GM18867 (cell line): Measurements from ENCODE around the gene FAM81A.

ENCODE experiments used
- ATAC-seq: cut with Tn5 transposase; IDR thresholded peaks from one replicate; pipeline ENCODE4 v1.9.1; 2021; ENCODE audit warnings: mild to moderate bottlenecking, moderate library complexity; ENCODE audit not compliant: unreplicated experiment

Gene FAM81A

GRCh38 chr15:59537403-59537802 lies 99.4 kb downstream of the FAM81A start:
- ATAC-seq, result no peak

- ATAC-seq, result no peak
Measured at GRCh38 chr15:59538494-59538893, 100.5 kb downstream of the FAM81A start.

GRCh38 chr15:59539799-59540198 lies 101.8 kb downstream of the FAM81A start:
- no peak for ATAC-seq

GRCh38 chr15:59540654-59541053 lies 102.7 kb downstream of the FAM81A start:
- ATAC-seq, result no peak

- ATAC-seq, result no peak
Measured at GRCh38 chr15:59541750-59542149, 103.8 kb downstream of the FAM81A start.

- ATAC-seq, result peak; percentile 68
Measured at GRCh38 chr15:59543721-59544547, 105.9 kb downstream of the FAM81A start.

GRCh38 chr15:59545573-59545972 lies 107.6 kb downstream of the FAM81A start:
- no peak for ATAC-seq

- no peak for ATAC-seq
Measured at GRCh38 chr15:59548501-59549226, 110.7 kb downstream of the FAM81A start.

GRCh38 chr15:59549301-59550185 lies 111.6 kb downstream of the FAM81A start:
- ATAC-seq, result no peak

GRCh38 chr15:59550530-59550929 lies 112.5 kb downstream of the FAM81A start:
- no peak for ATAC-seq

- no peak for ATAC-seq
Measured at GRCh38 chr15:59550956-59551355, 113.0 kb downstream of the FAM81A start.

GRCh38 chr15:59553879-59554735 lies 116.1 kb downstream of the FAM81A start:
- ATAC-seq, result no peak

GRCh38 chr15:59555696-59556095 lies 117.7 kb downstream of the FAM81A start:
- no peak for ATAC-seq

- ATAC-seq, result no peak
Measured at GRCh38 chr15:59556380-59556779, 118.4 kb downstream of the FAM81A start.

- ATAC-seq, result no peak
Measured at GRCh38 chr15:59557581-59557980, 119.6 kb downstream of the FAM81A start.

- no peak for ATAC-seq
Measured at GRCh38 chr15:59558851-59559250, 120.9 kb downstream of the FAM81A start.

- ATAC-seq, result no peak
Measured at GRCh38 chr15:59561547-59561946, 123.6 kb downstream of the FAM81A start.

GRCh38 chr15:59562448-59563186 lies 124.6 kb downstream of the FAM81A start:
- no peak for ATAC-seq

- no peak for ATAC-seq
Measured at GRCh38 chr15:59565299-59565698, 127.3 kb downstream of the FAM81A start.

- no peak for ATAC-seq
Measured at GRCh38 chr15:59567324-59567723, 129.3 kb downstream of the FAM81A start.
